K562 (cell line): Measurements from ENCODE around the gene FGR.

Experiments
- BACH1 ChIP-seq: fragments of 200-800 bp; sonication (Bioruptor generic); IDR thresholded peaks from 2 replicates; pipeline ENCODE4 v1.6.1; 2016; ENCODE audit warnings: missing genetic modification characterization, missing compliant biosample characterization
- CTCF ChIP-seq, 3 experiments: IDR thresholded peaks in 2 of 3; conservative IDR thresholded peaks in 1 of 3; 2 replicates each; pipeline ENCODE4 v1.5.1; 2011 to 2012; ENCODE audit warnings: low read length in 3 of 3, mild to moderate bottlenecking in 3 of 3, control low read depth in 2 of 3, improper control_type of control experiment in 1 of 3, inconsistent platforms in 1 of 3, low read depth in 1 of 3, mixed read lengths in 1 of 3, moderate library complexity in 1 of 3; ENCODE audit not compliant: insufficient read depth in 2 of 3
- EZH2 ChIP-seq: IDR thresholded peaks from 2 replicates; pipeline ENCODE4 v1.6.1; 2012; ENCODE audit warnings: low read depth, mild to moderate bottlenecking, inconsistent platforms, low read length, borderline replicate concordance
- HMG20A ChIP-seq: fragments of 450-650 bp; formaldehyde crosslinking; conservative IDR thresholded peaks from 2 replicates; pipeline ENCODE4 v1.4.0; 2020; ENCODE audit warnings: mild to moderate bottlenecking, mixed read lengths
- L3MBTL2 ChIP-seq: fragments of 450-650 bp; IDR thresholded peaks from 2 replicates; pipeline ENCODE4 v1.6.1; 2016; ENCODE audit warnings: mild to moderate bottlenecking, moderate library complexity
- MTA2 ChIP-seq: fragments of 450-650 bp; IDR thresholded peaks from 2 replicates; pipeline ENCODE4 v1.6.1; 2016; ENCODE audit warnings: low read depth
- REST ChIP-seq, 2 experiments: fragments of 450-650 bp; formaldehyde crosslinking in 1 of 2; IDR thresholded peaks; 2 replicates each; pipeline versions ENCODE4 v1.4.0 to v1.6.1; 2014 to 2020; ENCODE audit warnings: mild to moderate bottlenecking in 2 of 2, borderline replicate concordance in 1 of 2, low read depth in 1 of 2
- ZFX ChIP-seq: sonication (generic); formaldehyde crosslinking; IDR thresholded peaks from 2 replicates; pipeline ENCODE4 v1.8.0; 2022; ENCODE audit warnings: mild to moderate bottlenecking, missing genetic modification reagents, moderate library complexity

- TF ChIP-seq CTCF (IDR thresholded peaks at IDR 0.05 in 2 of 3, conservative IDR thresholded peaks at IDR 0.05 in 1 of 3; ENCODE audit: insufficient read depth in 2 of 3, low read depth in 1 of 3, low read length in 3 of 3) (peak in 1 of 3 experiments; percentile 7; a peak in 1 of 6 replicates), EZH2 (no peak), ZFX (CRISPR knock-in tag) (peak; percentile 70), MTA2 (no peak), L3MBTL2 (peak; percentile 28; the same call in 1 of the 2 replicates), REST (IDR thresholded peaks at IDR 0.05; ENCODE audit: borderline replicate concordance) (no peak), REST (CRISPR knock-in tag; IDR thresholded peaks at IDR 0.05; ENCODE audit: low read depth) (no peak), HMG20A (CRISPR knock-in tag) (no peak), BACH1 (tag) (no peak)
Measured at GRCh38 chr1:27659497-27660299, 24.7 kb upstream of the FGR start.
